K562 (cell line): ENCODE measurements around the gene ACRBP. TPM values are rescaled to one million over a fixed set of nuclear protein-coding genes. Genes with fewer than 3 reads are reported as not detected.

Experiments
- ARNT ChIP-seq, 2 experiments: fragments of 450-650 bp; IDR thresholded peaks; 2 replicates each; pipeline ENCODE4 v1.6.1; 2016; ENCODE audit warnings: mild to moderate bottlenecking in 1 of 2
- BRF1 ChIP-seq: IDR thresholded peaks from 3 replicates; pipeline ENCODE4 v1.6.1; 2011; ENCODE audit warnings: borderline replicate concordance, mild to moderate bottlenecking; ENCODE audit not compliant: insufficient read length; ENCODE audit errors: extremely low read depth
- CSDE1 ChIP-seq, 2 experiments: fragments of 450-650 bp; IDR thresholded peaks; 2 replicates each; pipeline ENCODE4 v1.6.1; 2016; ENCODE audit warnings: mild to moderate bottlenecking in 1 of 2
- ETS2 ChIP-seq: IDR thresholded peaks from 2 replicates; pipeline ENCODE4 v1.6.1; 2016; ENCODE audit warnings: borderline replicate concordance, missing genetic modification characterization, mild to moderate bottlenecking, moderate library complexity, missing compliant biosample characterization; ENCODE audit not compliant: poor library complexity, severe bottlenecking
- FUS ChIP-seq: fragments of 200-400 bp; formaldehyde crosslinking; optimal IDR thresholded peaks from 2 replicates; pipeline ENCODE3; 2017; ENCODE audit warnings: low read depth, low read length
- GTF2E2 ChIP-seq: fragments of 200-800 bp; sonication (Bioruptor generic); IDR thresholded peaks from 2 replicates; pipeline ENCODE4 v1.6.1; 2016; ENCODE audit warnings: missing genetic modification characterization, missing compliant biosample characterization
- MGA ChIP-seq: fragments of 450-650 bp; IDR thresholded peaks from 2 replicates; pipeline ENCODE4 v1.6.1; 2016; ENCODE audit warnings: mild to moderate bottlenecking, moderate library complexity
- POU5F1 ChIP-seq: fragments of 150-350 bp; IDR thresholded peaks from 2 replicates; pipeline ENCODE4 v1.6.1; 2014; ENCODE audit warnings: borderline replicate concordance, low read length, low read depth, mild to moderate bottlenecking; ENCODE audit not compliant: partially characterized antibody
- TRIM24 ChIP-seq, 2 experiments: fragments of 450-650 bp; IDR thresholded peaks; 2 replicates each; pipeline ENCODE4 v1.6.1; 2016
- UBTF ChIP-seq, 2 experiments: IDR thresholded peaks; 2 replicates each; pipeline ENCODE4 v1.6.1; 2012; ENCODE audit warnings: improper control_type of control experiment in 2 of 2, low read depth in 2 of 2, low read length in 2 of 2, borderline replicate concordance in 1 of 2
- ZC3H11A ChIP-seq: IDR thresholded peaks from 2 replicates; pipeline ENCODE4 v1.6.1; 2012; ENCODE audit warnings: low read depth, low read length, improper control_type of control experiment
- ZNF133 ChIP-seq: fragments of 250-450 bp; sonication (Bioruptor Pico); IDR thresholded peaks from 2 replicates; pipeline ENCODE4 v1.4.0; 2020; ENCODE audit warnings: mild to moderate bottlenecking
- ZNF140 ChIP-seq: fragments of 250-450 bp; sonication (Bioruptor Pico); IDR thresholded peaks from 2 replicates; pipeline ENCODE4 v1.8.0; 2021; ENCODE audit warnings: moderate library complexity, mild to moderate bottlenecking, inconsistent platforms
- ZNF253 ChIP-seq: fragments of 250-450 bp; sonication (Bioruptor Pico); conservative IDR thresholded peaks from 2 replicates; pipeline ENCODE4 v1.6.1; 2021; ENCODE audit warnings: mild to moderate bottlenecking
- ZNF551 ChIP-seq: fragments of 250-450 bp; sonication (Bioruptor Pico); IDR thresholded peaks from 2 replicates; pipeline ENCODE4 v1.5.0; 2021; ENCODE audit warnings: mild to moderate bottlenecking, moderate library complexity
- polyA plus RNA-seq, 8 experiments: library from polyadenylated mRNA; depleted of rRNA in 4 of 8; stranded (reverse) in 5 of 8; unstranded in 3 of 8; fragments of >200 nt; fragmentation: Nextera tagmentation in 2 of 8; fragmentation: Illumina TruSeq in 1 of 8; extraction: Ambion mirVana in 2 of 8; extraction: Trizol in 1 of 8; gene quantifications; 2 replicates each; pipeline versions ENCODE4 v1.2.1 to v1.2.3, GENCODE V29; 2011 to 2014; ENCODE audit warnings: inconsistent platforms in 1 of 8, missing spikeins in 1 of 8
- total RNA-seq, 7 experiments: library from RNA; depleted of rRNA in 6 of 7; stranded (reverse); fragments of >200 nt in 6 of 7; fragmentation: Illumina TruSeq in 2 of 7; extraction: Trizol in 2 of 7; gene quantifications; 2 replicates each; pipeline versions ENCODE4 v1.2.1 to v1.2.3, GENCODE V29; 2011 to 2021; ENCODE audit warnings: low replicate concordance in 1 of 7

The ACRBP gene
- total and polyA plus RNA-seq, 9 of the 15 experiments (the other 6 are each of a cell fraction or from before 2014, with no cell fraction given): 3.1 to 31.8 (median 8.4) TPM

GRCh38 chr12:6639151-6639801 lies 8.0 kb downstream of the ACRBP start (continued):
- TF ChIP-seq MGA: peak; percentile 47
- no peak for TF ChIP-seq ZNF133 (CRISPR knock-in tag)
- TF ChIP-seq UBTF (IDR thresholded peaks at IDR 0.05; ENCODE audit: borderline replicate concordance in 1 of 2, low read depth in 2 of 2, low read length in 2 of 2): no peak
- TF ChIP-seq ETS2 (tag): no peak
- TF ChIP-seq BRF1: no peak
- no peak for TF ChIP-seq ZC3H11A
- TF ChIP-seq ARNT (IDR thresholded peaks at IDR 0.05): peak; percentile 65 to 82; a peak in 2 of 4 replicates
- TF ChIP-seq CSDE1 (IDR thresholded peaks at IDR 0.05): no peak
- TF ChIP-seq ZNF253: no peak
- peak; percentile 51; the same call in 1 of the 2 replicates for TF ChIP-seq GTF2E2
- no peak for TF ChIP-seq ZNF551 (CRISPR knock-in tag)
- peak; percentile 84 to 87 for TF ChIP-seq TRIM24 (IDR thresholded peaks at IDR 0.05)
- TF ChIP-seq FUS: no peak
- no peak for TF ChIP-seq POU5F1
- TF ChIP-seq ZNF140: no peak
